HepG2 (cell line): ENCODE data around the gene SNX15. TPM values are rescaled to one million over a fixed set of nuclear protein-coding genes. Genes with fewer than 3 reads are reported as not detected.

Source experiments
- ATAC-seq: fragments of 200-7000 bp; cut with Tn5 transposase; 3 replicates; pipeline ENCODE4 v1.9.1; 2020; ENCODE audit warnings: mild to moderate bottlenecking, moderate library complexity
- BruUV-seq: library from RNA; stranded (reverse); fragments of 400-500 nt; replicated peaks from 2 replicates; lab custom pipeline; 2021; lab: Mats Ljungman, UMichigan
- CTCF ChIA-PET: fragments of 300-600 bp; formaldehyde crosslinking; extraction: SDS; loops from one replicate; lab custom pipeline; 2021; ENCODE audit warnings: low total read pairs, inconsistent platforms, low intra/inter-chr PET ratio; lab: Yijun Ruan, JAX
- POLR2A ChIA-PET: fragments of 350-600 bp; sonication (Branson Sonifier 250); formaldehyde crosslinking; loops from one replicate; lab custom pipeline; 2020; ENCODE audit warnings: antibody characterized with exemption, inconsistent platforms; lab: Yijun Ruan, JAX
- DNase-seq: peaks from one replicate; pipeline ENCODE4 v3.0.0-alpha.2; 2015; ENCODE audit warnings: low spot score
- FAIRE-seq: peaks from 3 replicates; lab custom pipeline; 2011; peaks lifted over from hg19 to GRCh38; lab: Jason Lieb, UNC
- H2AFZ ChIP-seq: one replicate; pipeline ENCODE4 v1.6.1; 2011; ENCODE audit warnings: low read length, inconsistent platforms
- H3K27ac ChIP-seq: fragments of 300-600 bp; 3 replicates; pipeline ENCODE4 v1.8.0; 2011; ENCODE audit warnings: mixed run types, mild to moderate bottlenecking, mixed read lengths, low read length, inconsistent platforms; ENCODE audit not compliant: insufficient read depth; ENCODE audit errors: extremely low read length
- H3K27me3 ChIP-seq, 2 experiments: fragments of 200-600 bp in 1 of 2; 2 replicates in 1 of 2; 3 replicates in 1 of 2; pipeline versions ENCODE4 v1.6.0 to v1.8.0; 2011; ENCODE audit warnings: low read length in 2 of 2, mild to moderate bottlenecking in 2 of 2, moderate library complexity in 2 of 2, inconsistent platforms in 1 of 2; ENCODE audit not compliant: insufficient read depth in 2 of 2, control insufficient read depth in 1 of 2
- H3K36me3 ChIP-seq, 2 experiments: fragments of 200-600 bp in 1 of 2; replicated peaks in 1 of 2; 2 replicates in 1 of 2; 3 replicates in 1 of 2; pipeline versions ENCODE4 v1.5.1 to v1.8.0; 2011; ENCODE audit warnings: low read length in 2 of 2, inconsistent platforms in 1 of 2; ENCODE audit not compliant: insufficient read depth in 2 of 2, control insufficient read depth in 1 of 2
- H3K4me1 ChIP-seq: 2 replicates; pipeline ENCODE4 v1.5.1; 2012; ENCODE audit warnings: low read length, inconsistent platforms; ENCODE audit not compliant: insufficient read depth
- H3K4me2 ChIP-seq: 2 replicates; pipeline ENCODE4 v1.6.0; 2011; ENCODE audit warnings: low read depth, low read length, inconsistent platforms
- H3K4me3 ChIP-seq, 3 experiments: fragments of 200-600 bp in 1 of 3; sonication (generic), shearing (Covaris generic) in 1 of 3; replicated peaks in 1 of 3; 2 replicates each; pipeline ENCODE4 v1.5.1; 2011 to 2016; ENCODE audit warnings: low read length in 3 of 3, inconsistent platforms in 2 of 3, low read depth in 2 of 3, mild to moderate bottlenecking in 2 of 3, control low read depth in 1 of 3, mixed read lengths in 1 of 3; ENCODE audit not compliant: insufficient read depth in 1 of 3
- H3K79me2 ChIP-seq: one replicate; pipeline ENCODE4 v1.6.1; 2011; ENCODE audit warnings: low read length, inconsistent platforms; ENCODE audit not compliant: insufficient read depth
- H3K9ac ChIP-seq: 2 replicates; pipeline ENCODE4 v1.6.0; 2011; ENCODE audit warnings: mild to moderate bottlenecking, low read depth, low read length, inconsistent platforms; ENCODE audit not compliant: insufficient read depth
- H3K9me3 ChIP-seq: 2 replicates; pipeline ENCODE4 v1.5.1; 2012; ENCODE audit warnings: mild to moderate bottlenecking, low read length
- H4K20me1 ChIP-seq: 2 replicates; pipeline ENCODE4 v1.6.0; 2011; ENCODE audit warnings: inconsistent platforms, mild to moderate bottlenecking, low read length, moderate library complexity; ENCODE audit not compliant: insufficient read depth
- HINFP ChIP-seq: sonication (generic); formaldehyde crosslinking; IDR thresholded peaks from 2 replicates; pipeline ENCODE4 v1.4.0; 2020; ENCODE audit warnings: low read depth, mild to moderate bottlenecking, missing genetic modification reagents
- HMGXB3 ChIP-seq: sonication (generic); formaldehyde crosslinking; IDR thresholded peaks from 2 replicates; pipeline ENCODE4 v1.4.0; 2020; ENCODE audit warnings: missing genetic modification reagents, borderline replicate concordance
- MEIS1 ChIP-seq: sonication (generic); formaldehyde crosslinking; IDR thresholded peaks from 2 replicates; pipeline ENCODE4 v1.9.0; 2021; ENCODE audit warnings: mild to moderate bottlenecking, missing genetic modification reagents, moderate library complexity, borderline replicate concordance
- MIER3 ChIP-seq: IDR thresholded peaks from 2 replicates; pipeline ENCODE4 v1.6.1; 2016; ENCODE audit warnings: missing compliant biosample characterization, borderline replicate concordance
- MTERF4 ChIP-seq: sonication (generic); formaldehyde crosslinking; IDR thresholded peaks from 2 replicates; pipeline ENCODE4 v1.8.0; 2023; ENCODE audit warnings: mild to moderate bottlenecking, missing genetic modification reagents
- MZF1 ChIP-seq: sonication (generic); formaldehyde crosslinking; IDR thresholded peaks from 2 replicates; pipeline ENCODE4 v1.8.1; 2023; ENCODE audit warnings: mild to moderate bottlenecking, missing genetic modification reagents, borderline replicate concordance
- POLR2A ChIP-seq, 2 experiments: IDR thresholded peaks; 2 replicates each; pipeline ENCODE4 v1.6.1; 2011; ENCODE audit warnings: low read depth in 2 of 2, low read length in 2 of 2, mild to moderate bottlenecking in 1 of 2, moderate library complexity in 1 of 2; ENCODE audit not compliant: insufficient read depth in 1 of 2
- SAFB2 ChIP-seq: sonication (generic); formaldehyde crosslinking; IDR thresholded peaks from 2 replicates; pipeline ENCODE4 v1.5.1; 2020; ENCODE audit warnings: missing genetic modification reagents, low read depth, mild to moderate bottlenecking, borderline replicate concordance
- SALL2 ChIP-seq: sonication (generic); formaldehyde crosslinking; IDR thresholded peaks from 2 replicates; pipeline ENCODE4 v1.8.1; 2023; ENCODE audit warnings: mild to moderate bottlenecking, missing genetic modification reagents, inconsistent platforms
- ZFP36L1 ChIP-seq: sonication (generic); formaldehyde crosslinking; IDR thresholded peaks from 2 replicates; pipeline ENCODE4 v1.8.0; 2022; ENCODE audit warnings: mild to moderate bottlenecking, missing genetic modification reagents, moderate library complexity
- ZFP90 ChIP-seq: sonication (generic); formaldehyde crosslinking; IDR thresholded peaks from 2 replicates; pipeline ENCODE4 v1.8.0; 2022; ENCODE audit warnings: missing genetic modification reagents, mild to moderate bottlenecking, inconsistent platforms, borderline replicate concordance
- ZNF235 ChIP-seq: sonication (generic); formaldehyde crosslinking; IDR thresholded peaks from 2 replicates; pipeline ENCODE4 v1.8.1; 2023; ENCODE audit warnings: mild to moderate bottlenecking, missing genetic modification reagents, borderline replicate concordance
- ZNF333 ChIP-seq: sonication (generic); formaldehyde crosslinking; IDR thresholded peaks from 2 replicates; pipeline ENCODE4 v1.4.0; 2020; ENCODE audit warnings: mild to moderate bottlenecking, missing genetic modification reagents, borderline replicate concordance
- ZNF605 ChIP-seq: sonication (generic); formaldehyde crosslinking; IDR thresholded peaks from 2 replicates; pipeline ENCODE4 v1.8.0; 2022; ENCODE audit warnings: mild to moderate bottlenecking, missing genetic modification reagents
- ZSCAN9 ChIP-seq: IDR thresholded peaks from 2 replicates; pipeline ENCODE4 v1.6.1; 2016; ENCODE audit warnings: borderline replicate concordance
- WGBS: methylation state at CpG from one replicate; pipeline ENCODE4 v1.1.6; 2017; ENCODE audit warnings: low lambda C conversion rate; 5-methylcytosine and 5-hydroxymethylcytosine counted together
- in situ Hi-C: cut with HindIII; loops from 2 replicates; pipeline ENCODE4 v1.10.0; 2017; ENCODE audit warnings: low pct_unique_long_range_greater_than_20kb; ENCODE audit not compliant: extremely low pct_ligation_motif_present
- intact Hi-C: fragments of 100-400 bp; cut with micrococcal nuclease; formaldehyde crosslinking; loops from one replicate; pipeline ENCODE4 v1.10.0; 2022; ENCODE audit not compliant: unreplicated experiment
- polyA plus RNA-seq, 8 experiments: library from polyadenylated mRNA; depleted of rRNA in 3 of 8; stranded (reverse) in 7 of 8; unstranded in 1 of 8; fragments of >200 nt; fragmentation: Illumina TruSeq in 4 of 8; extraction: Trizol in 4 of 8; gene quantifications; 2 replicates each; pipeline versions ENCODE4 v1.2.1 to v1.2.3, GENCODE V29; 2011 to 2016; ENCODE audit warnings: low read depth in 4 of 8, missing spikeins in 1 of 8, mixed read lengths in 1 of 8; ENCODE audit not compliant: insufficient read depth in 1 of 8
- total RNA-seq, 5 experiments: library from RNA; depleted of rRNA; stranded (reverse); fragments of >200 nt; fragmentation: Illumina TruSeq; extraction: Trizol; gene quantifications; 2 replicates each; pipeline ENCODE4 v1.2.3, GENCODE V29; 2016; ENCODE audit warnings: low read depth in 1 of 5

SNX15 gene
- total and polyA plus RNA-seq, 2 of the 13 experiments (the other 11 are each of a cell fraction or from before 2014, with no cell fraction given), result 19.1 to 22.6 TPM

- no peak for TF ChIP-seq MZF1 (CRISPR knock-in tag)
- TF ChIP-seq HINFP (CRISPR knock-in tag), result no peak
Measured at GRCh38 chr11:65036931-65037330, 9.7 kb downstream of the SNX15 start (continued).

GRCh38 chr11:65040520-65040846 lies 13.2 kb downstream of the SNX15 start:
- ATAC-seq, result no peak
- no peaks in the 10 kb centered on the region for H4K20me1 ChIP-seq
- peaks cover 19 to 43% of the 10 kb centered on the region in 2 experiments; a peak in 4 of 5 replicates for H3K36me3 ChIP-seq
- peaks cover 24% of the 10 kb centered on the region for H3K4me1 ChIP-seq
- DNase-seq, result no peak
- in situ Hi-C loops (no loop called here), intact Hi-C loops (loop anchor here (1.0 kb wide), 1 partner anchor 13 kb away; the partner anchor contains the start of gene SNX15)
- H3K9ac ChIP-seq, result peak overlapping the region; percentile 78
- peaks cover 10% of the 10 kb centered on the region for H3K79me2 ChIP-seq
- H3K27ac ChIP-seq, result peak overlapping the region; percentile 87
- H3K27me3 ChIP-seq, result no peaks in the 10 kb centered on the region
- H2AFZ ChIP-seq, result peak overlapping the region; percentile 66
- no peak for FAIRE-seq
- CTCF ChIA-PET, result no interaction called here
- peak overlapping the region; percentile 83 for H3K4me2 ChIP-seq
- BruUV-seq, result no TSS peak
- H3K4me3 ChIP-seq, result peak overlapping the region; percentile 76 to 89 (median 81)
- 30% methylated on average over 7 of the region's 7 CpGs for WGBS
- POLR2A ChIA-PET, result interaction anchor here (0.6 to 3.8 kb wide), 18 partner anchors 9 to 94 kb away, joined by 3 to 39 read pairs (median 6); partner anchors contain the start of genes ARL2, FAU, MRPL49 and NAALADL1
- H3K9me3 ChIP-seq, result no peaks in the 10 kb centered on the region
- TF ChIP-seq ZNF605 (CRISPR knock-in tag) (peak; percentile 78; the same call in 1 of the 2 replicates), ZNF333 (0 out of 2 replicates have a peak, but pooled peaks have one; percentile 38), MEIS1 (0 out of 2 replicates have a peak, but pooled peaks have one; percentile 2), SALL2 (CRISPR knock-in tag) (no peak), ZNF235 (CRISPR knock-in tag) (peak; percentile 8; the same call in 1 of the 2 replicates), ZFP90 (CRISPR knock-in tag) (no peak), MTERF4 (CRISPR knock-in tag) (0 out of 2 replicates have a peak, but pooled peaks have one; percentile 39), POLR2A (IDR thresholded peaks at IDR 0.05; ENCODE audit: insufficient read depth in 1 of 2, low read depth in 2 of 2, low read length in 2 of 2) (peak in 1 of 2 experiments; percentile 11; a peak in 1 of 4 replicates), ZSCAN9 (CRISPR knock-in tag) (no peak), MIER3 (CRISPR knock-in tag) (no peak), SAFB2 (no peak), HMGXB3 (CRISPR knock-in tag) (0 out of 2 replicates have a peak, but pooled peaks have one; percentile 9), ZFP36L1 (CRISPR knock-in tag) (peak; percentile 1; the same call in 1 of the 2 replicates)
